ENCODE measurements around the gene ALDH1L1. TPM values are rescaled to one million over a fixed set of nuclear protein-coding genes. Genes with fewer than 3 reads are reported as not detected.

ALDH1L1 gene
- total RNA-seq, 1 donor from 2014 or later, result 3.3 TPM

DNA sequence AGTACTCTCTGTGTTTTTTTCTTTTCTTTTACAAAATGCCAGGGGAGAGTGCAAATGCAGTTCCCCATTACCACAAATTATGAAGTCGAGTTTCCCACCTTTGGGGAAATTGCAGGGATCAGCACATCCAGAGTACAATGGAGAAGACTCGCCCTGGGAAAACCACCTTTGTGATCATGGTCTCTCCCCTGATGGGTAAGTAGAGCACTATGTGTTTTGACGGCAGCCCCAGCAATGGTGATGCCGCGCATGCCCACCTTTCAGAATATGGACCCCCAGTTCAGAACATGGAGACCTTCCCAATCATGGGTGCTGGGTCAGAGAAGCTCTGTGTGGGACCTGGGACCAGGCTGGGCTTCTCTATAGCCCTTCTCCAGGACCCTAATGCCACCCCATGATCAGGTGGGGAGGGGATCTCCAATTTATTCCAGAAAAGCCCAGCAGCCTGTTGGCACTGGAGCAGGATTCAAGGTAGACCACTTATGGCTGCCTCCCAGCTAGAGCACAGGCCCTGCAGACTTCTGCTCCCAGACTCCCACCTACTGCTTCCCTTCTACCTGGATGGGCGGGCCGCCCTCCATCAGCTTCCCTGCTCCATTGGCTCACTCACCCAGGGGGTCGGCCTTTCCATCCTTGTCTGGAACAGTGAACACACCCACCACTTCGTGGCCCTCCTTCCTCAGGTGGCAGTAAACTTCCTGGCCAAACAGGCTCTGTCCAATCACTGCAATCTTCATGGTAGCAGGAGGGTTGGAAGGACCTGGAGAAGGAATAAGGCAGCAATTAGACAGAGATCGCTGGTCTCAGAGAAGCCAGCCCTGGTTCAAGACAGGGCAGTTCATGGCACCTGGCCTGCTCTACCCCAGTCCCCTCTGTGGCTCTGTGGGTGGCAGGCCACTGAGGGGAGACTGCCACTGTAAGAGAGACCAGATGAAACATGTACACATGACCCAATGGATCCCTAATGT is 19.9 kb downstream of the ALDH1L1 start:
- no peak for ATAC-seq
- Histone ChIP-seq H3K4me3 (no peak overlapping the region), H3K27me3 (no peaks in the 10 kb centered on the region), H3K36me3 (no peaks in the 10 kb centered on the region), H3K27ac (no peak overlapping the region), H3K4me1 (no peaks in the 10 kb centered on the region), H3K9me3 (no peaks in the 10 kb centered on the region)
- intact Hi-C loops (cut with DNase I), result no loop called here
- no peak for DNase-seq
- no peak for TF ChIP-seq CTCF (IDR thresholded peaks at IDR 0.05)

DNA sequence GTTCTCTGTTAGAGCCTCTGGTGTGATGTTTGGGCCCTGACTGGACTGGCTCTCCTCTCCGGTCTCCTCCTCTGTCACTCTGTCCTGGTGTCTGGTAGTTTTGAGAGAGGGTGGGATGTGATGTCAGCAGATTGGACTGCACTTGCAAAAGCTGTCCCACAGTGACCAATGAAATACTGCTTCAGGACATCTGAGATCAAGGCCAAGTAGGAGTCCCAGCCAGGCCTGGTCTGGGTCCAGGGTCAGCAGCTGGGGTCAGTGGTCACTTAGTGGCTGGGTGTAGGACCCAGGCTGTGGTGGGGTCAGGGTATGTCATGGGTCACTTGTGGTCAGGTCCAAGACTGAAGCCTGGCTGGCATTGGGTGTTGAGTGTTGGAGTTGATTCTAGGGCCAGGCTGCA is 20.9 kb downstream of the ALDH1L1 start:
- Histone ChIP-seq H3K36me3 (no peaks in the 10 kb centered on the region), H3K27ac (no peak overlapping the region), H3K4me1 (no peaks in the 10 kb centered on the region), H3K9me3 (no peaks in the 10 kb centered on the region), H3K27me3 (no peaks in the 10 kb centered on the region), H3K4me3 (no peak overlapping the region)
- no peak for DNase-seq
- no peak for TF ChIP-seq CTCF (IDR thresholded peaks at IDR 0.05)
- ATAC-seq, result no peak
- intact Hi-C loops (cut with DNase I), result no loop called here

DNA sequence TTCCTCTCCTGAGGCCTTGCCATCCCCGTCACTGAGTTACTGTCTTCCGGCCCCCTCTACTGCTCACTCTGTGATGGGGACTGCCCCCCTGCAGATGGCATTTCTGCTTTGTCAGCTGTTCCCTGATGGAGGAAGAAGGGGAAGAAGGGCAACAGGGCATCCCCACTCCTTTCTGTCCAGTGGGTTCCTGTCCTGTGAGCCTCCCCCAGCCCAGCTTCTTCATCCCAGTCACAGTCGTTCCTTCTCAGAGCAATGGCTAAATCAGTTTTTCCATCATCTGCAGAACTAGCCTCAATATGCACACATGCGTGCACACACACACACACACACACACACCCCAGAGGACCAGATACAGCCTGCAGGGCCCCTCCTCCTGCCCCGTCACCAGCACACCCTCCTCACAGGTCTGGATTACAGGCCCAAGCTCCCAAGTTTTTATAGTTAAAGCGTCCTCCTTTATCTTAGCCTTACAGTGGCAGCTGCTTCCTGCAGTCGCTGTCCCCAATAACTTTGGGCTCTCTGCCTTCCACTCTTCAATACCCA is 21.4 kb downstream of the ALDH1L1 start:
- intact Hi-C loops (cut with DNase I), result no loop called here
- ATAC-seq (no peak), DNase-seq (no peak)
- no peak for TF ChIP-seq CTCF (IDR thresholded peaks at IDR 0.05)
- Histone ChIP-seq H3K27ac (no peak overlapping the region), H3K27me3 (no peaks in the 10 kb centered on the region), H3K4me3 (no peak overlapping the region), H3K36me3 (no peaks in the 10 kb centered on the region), H3K9me3 (no peaks in the 10 kb centered on the region), H3K4me1 (no peaks in the 10 kb centered on the region)

- ATAC-seq (no peak), DNase-seq (no peak)
- Histone ChIP-seq H3K27me3 (no peaks in the 10 kb centered on the region), H3K4me1 (no peaks in the 10 kb centered on the region), H3K9me3 (no peaks in the 10 kb centered on the region), H3K36me3 (no peaks in the 10 kb centered on the region), H3K4me3 (no peak overlapping the region), H3K27ac (no peak overlapping the region)
- TF ChIP-seq CTCF (IDR thresholded peaks at IDR 0.05), result no peak
- intact Hi-C loops (cut with DNase I), result no loop called here
Observed at GRCh38 chr3:126158016-126158911, 22.1 kb downstream of the ALDH1L1 start.

DNA sequence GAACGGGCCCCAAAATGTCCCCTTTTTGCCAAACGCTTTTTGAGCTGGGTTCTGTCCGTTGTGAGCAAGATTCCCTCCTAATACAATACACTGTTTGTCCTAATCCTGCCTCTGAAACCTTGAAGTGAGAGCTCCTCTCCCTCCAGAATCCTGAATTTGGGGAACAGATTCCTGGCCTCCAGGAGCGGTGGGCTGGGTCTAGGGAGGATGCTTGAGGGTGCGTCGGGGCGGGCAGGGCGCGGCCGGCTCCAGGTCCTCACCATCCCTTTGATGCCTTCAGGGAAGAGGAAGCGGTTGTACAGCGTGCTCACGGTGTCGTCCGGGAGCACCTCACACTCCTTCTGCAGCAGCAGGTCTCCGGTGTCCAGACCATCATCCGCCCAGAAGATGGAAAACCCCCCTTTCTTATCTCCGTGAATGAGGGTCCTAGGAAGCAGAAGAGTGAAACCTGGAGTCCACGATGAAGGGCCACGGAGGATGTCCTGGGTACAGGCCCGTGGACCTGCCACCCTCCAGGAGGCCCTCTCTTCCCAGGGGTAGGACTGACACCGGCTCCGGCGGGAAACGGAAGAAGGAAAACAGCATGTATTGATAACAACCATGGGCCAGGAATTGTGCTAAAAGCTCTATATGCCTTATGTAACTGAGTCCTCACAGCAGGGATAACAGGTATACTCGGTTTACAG is 23.2 kb downstream of the ALDH1L1 start:
- Histone ChIP-seq H3K27me3 (no peaks in the 10 kb centered on the region), H3K4me3 (no peak overlapping the region), H3K4me1 (no peaks in the 10 kb centered on the region), H3K27ac (no peak overlapping the region), H3K9me3 (no peaks in the 10 kb centered on the region), H3K36me3 (no peaks in the 10 kb centered on the region)
- ATAC-seq (no peak), DNase-seq (no peak)
- no peak for TF ChIP-seq CTCF (IDR thresholded peaks at IDR 0.05)
- intact Hi-C loops (cut with DNase I), result no loop called here
